HCT116 (cell line): ENCODE data around the gene HNF4A. TPM values are rescaled to one million over a fixed set of nuclear protein-coding genes. Genes with fewer than 3 reads are reported as not detected.

Experiments used
- ATAC-seq: fragments of 200-7000 bp; cut with Tn5 transposase; 2 replicates; pipeline ENCODE4 v1.9.1; 2020; ENCODE audit warnings: mild to moderate bottlenecking, moderate library complexity
- BruUV-seq: library from RNA; stranded (reverse); fragments of 400-500 nt; replicated peaks from 2 replicates; lab custom pipeline; 2021; lab: Mats Ljungman, UMichigan
- CTCF ChIA-PET: fragments of 300-600 bp; sonication (Branson Sonifier 250); formaldehyde crosslinking; loops from one replicate; lab custom pipeline; 2021; ENCODE audit warnings: antibody characterized with exemption; lab: Charles Lee
- POLR2A ChIA-PET: fragments of 300-600, 350-600 bp; sonication (Branson Sonifier 250); formaldehyde crosslinking; loops from one replicate; lab custom pipeline; 2021; ENCODE audit warnings: antibody characterized with exemption; lab: Charles Lee
- RAD21 ChIA-PET, 2 experiments: fragments of 300-600 bp; sonication (Branson Sonifier 250); formaldehyde crosslinking; loops; one replicate each; lab custom pipeline; 2023; ENCODE audit warnings: low total read pairs in 2 of 2; ENCODE audit not compliant: uncharacterized antibody in 2 of 2, unreplicated experiment in 2 of 2, low non-redundant PET in 1 of 2; lab: Charles Lee
- DNase-seq: peaks from one replicate; pipeline ENCODE4 v3.0.0-alpha.2; 2010; ENCODE audit warnings: low read depth, low spot score
- H2AFZ ChIP-seq: fragments of 200-600 bp; shearing (Covaris generic), sonication (generic); 2 replicates; pipeline ENCODE4 v1.6.1; 2017; ENCODE audit warnings: low read depth, mixed run types, mixed read lengths, antibody characterized with exemption, low read length; ENCODE audit not compliant: poor library complexity, severe bottlenecking
- H3K27ac ChIP-seq: 2 replicates; pipeline ENCODE4 v1.5.1; 2012; ENCODE audit warnings: low read depth, low read length
- H3K27me3 ChIP-seq: fragments of 200-600 bp; sonication (generic); 2 replicates; pipeline ENCODE4 v1.6.1; 2016; ENCODE audit warnings: mixed run types, low read length, mixed read lengths; ENCODE audit not compliant: insufficient read depth
- H3K36me3 ChIP-seq, 2 experiments: fragments of 200-500 bp in 1 of 2; fragments of 200-600 bp in 1 of 2; sonication (Bioruptor generic) in 1 of 2; sonication (generic) in 1 of 2; 2 replicates each; pipeline versions ENCODE4 v1.5.1 to v1.6.1; 2014 to 2016; ENCODE audit warnings: low read length in 2 of 2, inconsistent platforms in 1 of 2, mixed read lengths in 1 of 2, mixed run types in 1 of 2; ENCODE audit not compliant: insufficient read depth in 2 of 2, control insufficient read depth in 1 of 2
- H3K4me1 ChIP-seq, 2 experiments: fragments of 200-600 bp in 1 of 2; sonication (generic) in 1 of 2; 2 replicates each; pipeline versions ENCODE4 v1.5.1 to v1.6.1; 2012 to 2017; ENCODE audit warnings: low read length in 2 of 2, inconsistent platforms in 1 of 2, mild to moderate bottlenecking in 1 of 2, mixed read lengths in 1 of 2, mixed run types in 1 of 2, moderate library complexity in 1 of 2; ENCODE audit not compliant: insufficient read depth in 2 of 2, control insufficient read depth in 1 of 2
- H3K4me2 ChIP-seq: fragments of 200-600 bp; sonication (generic); 2 replicates; pipeline ENCODE4 v1.6.1; 2017; ENCODE audit warnings: mixed run types, low read length, mixed read lengths
- H3K4me3 ChIP-seq, 2 experiments: fragments of 200-600 bp in 1 of 2; sonication (generic) in 1 of 2; replicated peaks in 1 of 2; 2 replicates each; pipeline ENCODE4 v1.5.1; 2011 to 2016; ENCODE audit warnings: low read length in 2 of 2, control low read depth in 1 of 2, low read depth in 1 of 2, mild to moderate bottlenecking in 1 of 2, mixed read lengths in 1 of 2, mixed run types in 1 of 2
- H3K79me2 ChIP-seq: fragments of 200-600 bp; sonication (generic); 2 replicates; pipeline ENCODE4 v1.6.1; 2017; ENCODE audit warnings: mild to moderate bottlenecking, mixed run types, low read length, moderate library complexity, mixed read lengths; ENCODE audit not compliant: insufficient read depth
- H3K9ac ChIP-seq: fragments of 200-600 bp; sonication (generic); 2 replicates; pipeline ENCODE4 v1.6.1; 2016; ENCODE audit warnings: low read length, mixed read lengths
- H3K9me2 ChIP-seq: fragments of 200-600 bp; sonication (generic), shearing (Covaris generic); 2 replicates; pipeline ENCODE4 v1.6.1; 2017; ENCODE audit warnings: mixed run types, mild to moderate bottlenecking, moderate library complexity; ENCODE audit not compliant: insufficient read depth
- H3K9me3 ChIP-seq, 2 experiments: fragments of 200-500 bp in 1 of 2; fragments of 200-600 bp in 1 of 2; sonication (Bioruptor generic) in 1 of 2; sonication (generic) in 1 of 2; 2 replicates each; pipeline ENCODE4 v1.6.1; 2014 to 2017; ENCODE audit warnings: low read length in 2 of 2, mixed read lengths in 2 of 2, inconsistent platforms in 1 of 2, low read depth in 1 of 2, mild to moderate bottlenecking in 1 of 2, mixed run types in 1 of 2, moderate library complexity in 1 of 2; ENCODE audit not compliant: control insufficient read depth in 1 of 2, insufficient read depth in 1 of 2
- H4K20me1 ChIP-seq: fragments of 200-600 bp; sonication (generic), shearing (Covaris generic); 2 replicates; pipeline ENCODE4 v1.6.1; 2017; ENCODE audit warnings: mixed run types, mild to moderate bottlenecking, moderate library complexity; ENCODE audit not compliant: insufficient read depth
- CEBPB ChIP-seq: IDR thresholded peaks from 2 replicates; pipeline ENCODE4 v1.6.1; 2012; ENCODE audit warnings: low read depth
- CTCF ChIP-seq, 3 experiments: fragments of 200-600 bp in 1 of 3; sonication (generic) in 1 of 3; IDR thresholded peaks in 2 of 3; conservative IDR thresholded peaks in 1 of 3; 2 replicates each; pipeline ENCODE4 v1.5.1; 2012 to 2017; ENCODE audit warnings: low read depth in 2 of 3, low read length in 2 of 3, antibody characterized with exemption in 1 of 3, borderline replicate concordance in 1 of 3, control low read depth in 1 of 3, mild to moderate bottlenecking in 1 of 3, mixed read lengths in 1 of 3, mixed run types in 1 of 3, moderate library complexity in 1 of 3; ENCODE audit not compliant: insufficient read depth in 1 of 3
- EZH2 ChIP-seq: fragments of 200-600 bp; sonication (generic); IDR thresholded peaks from 2 replicates; pipeline ENCODE4 v1.6.1; 2017; ENCODE audit warnings: antibody characterized with exemption, mixed run types
- POLR2A ChIP-seq: IDR thresholded peaks from 2 replicates; pipeline ENCODE4 v1.7.0; 2011; ENCODE audit warnings: borderline replicate concordance; ENCODE audit not compliant: insufficient read depth, insufficient read length; ENCODE audit errors: extremely low read depth
- REST ChIP-seq: IDR thresholded peaks from 2 replicates; pipeline ENCODE4 v1.6.1; 2012; ENCODE audit warnings: low read depth
- ZBTB33 ChIP-seq: IDR thresholded peaks from 2 replicates; pipeline ENCODE4 v1.6.1; 2011; ENCODE audit warnings: mild to moderate bottlenecking, low read length, moderate library complexity; ENCODE audit not compliant: insufficient replicate concordance; ENCODE audit errors: extremely low read depth
- ZFX ChIP-seq: fragments of 450-650 bp; IDR thresholded peaks from 2 replicates; pipeline ENCODE4 v1.6.1; 2017
- intact Hi-C: fragments of 100-400 bp; cut with micrococcal nuclease; formaldehyde crosslinking; loops from 2 replicates; pipeline ENCODE4 v1.10.0; 2022
- total RNA-seq: library from RNA; stranded (reverse); gene quantifications from one replicate; pipeline ENCODE4 v1.2.1, GENCODE V29; 2021; ENCODE audit not compliant: unreplicated experiment

Gene HNF4A
- total RNA-seq, 1 experiment from 2014 or later, result 7.4 TPM

- H3K27ac ChIP-seq, result no peak overlapping the region
- no peak for DNase-seq
- no peak for TF ChIP-seq REST
- no peak for TF ChIP-seq ZFX
- TF ChIP-seq CEBPB, result no peak
- no peak for TF ChIP-seq POLR2A
- TF ChIP-seq CTCF (IDR thresholded peaks at IDR 0.05 in 2 of 3, conservative IDR thresholded peaks at IDR 0.05 in 1 of 3; ENCODE audit: borderline replicate concordance in 1 of 3, insufficient read depth in 1 of 3, low read depth in 2 of 3, low read length in 2 of 3), result no peak
- TF ChIP-seq EZH2, result no peak
- TF ChIP-seq ZBTB33, result no peak
- H3K9me3 ChIP-seq, result no peaks in the 10 kb centered on the region
- ChIA-PET POLR2A (no interaction called here), CTCF (no interaction called here), RAD21 (no interaction called here)
- no peak overlapping the region for H3K9ac ChIP-seq
- H3K79me2 ChIP-seq, result no peaks in the 10 kb centered on the region
- H3K4me2 ChIP-seq, result no peak overlapping the region
- no peaks in the 10 kb centered on the region for H3K27me3 ChIP-seq
- no TSS peak for BruUV-seq
- H3K4me1 ChIP-seq, result no peaks in the 10 kb centered on the region
- no peaks in the 10 kb centered on the region for H4K20me1 ChIP-seq
- H3K9me2 ChIP-seq, result no peaks in the 10 kb centered on the region
- no peaks in the 10 kb centered on the region for H3K36me3 ChIP-seq
- no peak for ATAC-seq
- no peak overlapping the region for H3K4me3 ChIP-seq
- H2AFZ ChIP-seq, result no peak overlapping the region
- intact Hi-C loops, result no loop called here
These were observed 80.9 kb downstream of the HNF4A start for GRCh38 chr20:44436393-44436792.
